Measurements from ENCODE around the gene DENND5A.

The DENND5A gene

DNA sequence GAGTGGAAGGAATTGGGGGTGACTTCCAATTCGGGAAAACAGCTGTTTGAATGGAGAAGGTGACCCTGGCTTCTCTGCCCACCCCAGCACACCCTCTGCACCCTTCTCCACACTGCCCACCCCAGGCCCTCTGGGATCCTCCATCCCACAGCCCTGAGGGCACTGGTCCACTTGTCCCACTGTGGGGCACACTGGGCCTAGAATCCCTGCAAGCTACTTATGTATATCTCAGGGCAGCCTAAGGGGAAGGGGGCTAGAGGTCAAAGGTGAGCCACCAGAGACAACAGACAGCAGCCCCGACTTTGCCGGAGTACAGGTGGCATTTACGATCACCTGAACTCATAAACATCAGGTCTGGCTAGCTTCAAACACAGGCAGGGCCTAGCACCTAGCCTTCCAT is 173.1 kb downstream of the DENND5A start:
- TF ChIP-seq, protein P1, sequence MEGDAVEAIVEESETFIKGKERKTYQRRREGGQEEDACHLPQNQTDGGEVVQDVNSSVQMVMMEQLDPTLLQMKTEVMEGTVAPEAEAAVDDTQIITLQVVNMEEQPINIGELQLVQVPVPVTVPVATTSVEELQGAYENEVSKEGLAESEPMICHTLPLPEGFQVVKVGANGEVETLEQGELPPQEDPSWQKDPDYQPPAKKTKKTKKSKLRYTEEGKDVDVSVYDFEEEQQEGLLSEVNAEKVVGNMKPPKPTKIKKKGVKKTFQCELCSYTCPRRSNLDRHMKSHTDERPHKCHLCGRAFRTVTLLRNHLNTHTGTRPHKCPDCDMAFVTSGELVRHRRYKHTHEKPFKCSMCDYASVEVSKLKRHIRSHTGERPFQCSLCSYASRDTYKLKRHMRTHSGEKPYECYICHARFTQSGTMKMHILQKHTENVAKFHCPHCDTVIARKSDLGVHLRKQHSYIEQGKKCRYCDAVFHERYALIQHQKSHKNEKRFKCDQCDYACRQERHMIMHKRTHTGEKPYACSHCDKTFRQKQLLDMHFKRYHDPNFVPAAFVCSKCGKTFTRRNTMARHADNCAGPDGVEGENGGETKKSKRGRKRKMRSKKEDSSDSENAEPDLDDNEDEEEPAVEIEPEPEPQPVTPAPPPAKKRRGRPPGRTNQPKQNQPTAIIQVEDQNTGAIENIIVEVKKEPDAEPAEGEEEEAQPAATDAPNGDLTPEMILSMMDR (conservative IDR thresholded peaks at IDR 0.05; ENCODE audit: low read depth, low read length), result no peak
- H3K4me3 ChIP-seq (ENCODE audit: low read depth, low read length), result no peak overlapping the region
- DNase-seq (ENCODE audit: low read depth), result no peak

DNA sequence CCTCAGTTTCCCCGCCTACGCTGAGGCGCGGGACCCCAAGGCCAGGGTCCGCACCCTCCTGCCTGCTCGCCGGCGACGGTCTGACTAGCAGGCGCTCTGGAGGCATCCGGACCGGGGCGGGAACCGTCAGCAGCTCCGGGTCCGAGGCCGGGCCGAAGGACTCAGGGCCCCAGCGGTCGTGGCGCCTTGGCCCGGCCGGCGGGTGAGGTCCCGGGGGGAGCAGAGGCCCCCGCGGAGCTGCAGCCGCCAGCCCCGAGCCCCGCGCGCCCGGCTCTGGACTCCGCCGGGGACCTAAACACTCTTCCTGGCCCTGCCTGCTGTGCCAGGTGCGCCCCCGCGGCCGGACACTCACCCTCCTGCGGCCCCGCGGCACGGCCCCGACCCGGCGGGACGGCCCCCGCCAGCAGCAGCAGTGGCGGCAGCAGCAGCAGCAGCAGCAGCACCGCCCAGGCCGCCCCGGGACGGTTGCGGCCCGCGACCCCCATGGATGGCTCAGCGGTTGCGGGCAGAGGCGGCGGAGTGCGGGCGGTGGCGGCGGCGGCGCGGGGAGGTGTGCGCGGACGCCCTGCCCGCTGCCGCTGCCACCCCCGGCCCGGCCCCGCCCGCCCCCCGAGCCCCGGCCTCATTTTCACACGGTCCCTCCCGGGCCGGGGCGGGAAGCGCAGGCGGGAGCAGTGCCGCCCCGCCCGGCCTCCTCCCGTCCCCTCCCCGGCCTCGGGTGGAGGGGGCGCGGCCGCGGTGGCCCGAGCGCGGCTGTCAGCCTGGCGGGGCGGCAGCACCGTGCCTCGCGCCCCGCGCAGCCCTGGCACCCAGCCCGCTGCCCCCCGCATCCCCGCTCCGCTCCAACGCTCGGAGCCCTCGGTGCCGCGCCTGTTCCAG is 173.9 kb downstream of the DENND5A start, which contains the start of gene SCUBE2:
Gene SCUBE2 (minus strand): TSS at position 556 of the 879 bp plus-strand sequence. CDS start 71 bp downstream, at position 485.
- peak within 1 kb of the TSS; percentile 53 for H3K4me3 ChIP-seq (ENCODE audit: low read depth, low read length)
- TF ChIP-seq, protein P1 (conservative IDR thresholded peaks at IDR 0.05; ENCODE audit: low read depth, low read length), result no peak
- no peak for DNase-seq (ENCODE audit: low read depth)

DNA sequence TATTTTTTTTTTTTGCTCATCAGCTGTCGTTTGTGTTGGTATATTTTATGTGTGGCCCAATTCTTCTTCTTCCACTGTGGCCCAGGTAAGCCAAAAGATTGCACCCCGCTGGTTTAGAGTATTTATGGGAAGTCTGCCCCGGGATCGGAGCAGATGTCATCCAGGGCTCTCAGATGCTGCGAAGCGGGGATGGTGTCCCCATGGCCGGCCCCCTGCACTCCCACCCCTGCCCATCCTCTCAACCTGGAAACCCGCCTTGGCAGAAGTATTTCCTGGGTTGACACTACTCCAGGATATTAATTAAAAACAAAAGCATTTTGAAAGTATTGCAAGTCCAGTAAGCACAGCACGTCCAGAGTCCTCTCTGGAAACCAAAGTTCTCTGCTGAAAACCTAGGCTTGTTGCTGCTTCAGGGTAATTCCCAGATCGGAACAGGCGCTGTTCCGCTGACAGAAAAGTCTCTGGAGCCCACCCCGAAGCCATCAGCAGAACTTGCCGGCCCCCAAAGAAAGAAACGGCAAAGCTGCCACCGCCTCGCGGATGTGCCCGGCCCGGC is 174.6 kb downstream of the DENND5A start:
- peak overlapping the region; percentile 53 for H3K4me3 ChIP-seq (ENCODE audit: low read depth, low read length)
- peak; percentile 37 for DNase-seq (ENCODE audit: low read depth)
- TF ChIP-seq, protein P1 (conservative IDR thresholded peaks at IDR 0.05; ENCODE audit: low read depth, low read length), result no peak

DNA sequence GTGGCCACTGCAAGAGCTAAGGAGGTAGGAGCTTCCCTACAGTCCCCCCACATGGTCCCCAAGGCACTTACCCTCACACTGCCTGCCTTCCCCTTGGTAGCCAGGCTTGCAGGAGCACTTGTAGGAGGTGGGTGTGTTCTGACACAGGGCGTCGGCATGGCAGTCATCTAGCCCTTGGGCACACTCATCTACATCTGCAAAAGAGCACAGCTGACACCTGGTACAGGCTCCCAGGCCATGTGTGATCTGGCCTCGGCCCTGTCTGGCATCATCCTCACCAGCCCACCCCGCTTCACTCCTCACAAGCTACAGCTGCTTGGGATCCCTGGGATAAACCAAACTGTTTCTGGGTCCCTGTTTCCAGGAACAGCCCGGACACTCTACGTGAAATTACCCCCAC is 175.5 kb downstream of the DENND5A start:
- H3K4me3 ChIP-seq (ENCODE audit: low read depth, low read length), result no peak overlapping the region
- DNase-seq (ENCODE audit: low read depth), result no peak
- TF ChIP-seq, protein P1 (conservative IDR thresholded peaks at IDR 0.05; ENCODE audit: low read depth, low read length), result no peak

DNA sequence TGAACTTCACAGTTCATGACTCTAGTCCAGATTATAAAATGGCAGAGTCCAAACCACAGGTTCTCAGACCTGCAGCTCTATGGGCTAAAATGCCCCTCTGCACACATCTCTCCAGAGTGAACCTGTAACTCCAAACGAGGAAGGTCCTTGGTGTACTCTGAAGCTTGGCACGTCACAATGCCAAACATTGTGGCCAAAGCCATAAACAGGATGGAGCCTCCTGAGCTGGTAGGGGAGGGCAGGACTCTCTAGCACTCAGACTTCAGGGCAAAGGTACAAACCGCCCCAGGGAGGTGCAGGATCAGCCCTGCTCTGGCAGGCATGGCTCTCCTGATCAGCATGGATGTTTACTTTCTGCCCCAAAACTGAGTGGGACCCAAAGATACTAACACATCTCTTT is 176.1 kb downstream of the DENND5A start:
- DNase-seq (ENCODE audit: low read depth), result no peak
- TF ChIP-seq, protein P1 (conservative IDR thresholded peaks at IDR 0.05; ENCODE audit: low read depth, low read length), result no peak
- no peak overlapping the region for H3K4me3 ChIP-seq (ENCODE audit: low read depth, low read length)
